ENCODE measurements around the gene GPN3.
"Not testable (repeated sequence)": the region's sequence is repeated elsewhere in the genome, so short reads cannot be mapped to it uniquely, and the experiment has no call there.

DNA sequence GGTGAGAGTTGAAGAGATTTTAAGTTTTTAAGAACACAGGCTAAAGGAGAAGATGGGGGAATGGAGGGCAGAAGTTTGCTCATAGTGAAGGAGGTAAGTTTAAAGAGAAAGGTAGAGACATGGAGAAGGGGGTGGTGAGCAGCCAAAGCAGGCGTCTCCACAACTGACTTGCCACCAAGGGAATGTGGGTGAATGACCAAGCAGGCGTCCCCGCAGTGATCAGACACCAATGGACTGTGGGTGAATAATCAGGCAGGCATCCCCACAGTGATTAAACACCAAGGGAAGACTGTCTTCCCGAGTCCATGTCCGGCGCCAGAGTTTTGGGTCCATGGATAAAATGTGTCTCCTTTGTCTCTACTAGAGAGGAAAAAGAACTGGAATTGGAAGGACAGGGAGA, 58.0 kb downstream of the GPN3 start:
- TF ChIP-seq, protein P1, sequence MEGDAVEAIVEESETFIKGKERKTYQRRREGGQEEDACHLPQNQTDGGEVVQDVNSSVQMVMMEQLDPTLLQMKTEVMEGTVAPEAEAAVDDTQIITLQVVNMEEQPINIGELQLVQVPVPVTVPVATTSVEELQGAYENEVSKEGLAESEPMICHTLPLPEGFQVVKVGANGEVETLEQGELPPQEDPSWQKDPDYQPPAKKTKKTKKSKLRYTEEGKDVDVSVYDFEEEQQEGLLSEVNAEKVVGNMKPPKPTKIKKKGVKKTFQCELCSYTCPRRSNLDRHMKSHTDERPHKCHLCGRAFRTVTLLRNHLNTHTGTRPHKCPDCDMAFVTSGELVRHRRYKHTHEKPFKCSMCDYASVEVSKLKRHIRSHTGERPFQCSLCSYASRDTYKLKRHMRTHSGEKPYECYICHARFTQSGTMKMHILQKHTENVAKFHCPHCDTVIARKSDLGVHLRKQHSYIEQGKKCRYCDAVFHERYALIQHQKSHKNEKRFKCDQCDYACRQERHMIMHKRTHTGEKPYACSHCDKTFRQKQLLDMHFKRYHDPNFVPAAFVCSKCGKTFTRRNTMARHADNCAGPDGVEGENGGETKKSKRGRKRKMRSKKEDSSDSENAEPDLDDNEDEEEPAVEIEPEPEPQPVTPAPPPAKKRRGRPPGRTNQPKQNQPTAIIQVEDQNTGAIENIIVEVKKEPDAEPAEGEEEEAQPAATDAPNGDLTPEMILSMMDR (IDR thresholded peaks at IDR 0.05; ENCODE audit: low read depth, low read length, poor library complexity, severe bottlenecking) = not testable (repeated sequence)
- TF ChIP-seq EZH2phosphoT487 (IDR thresholded peaks at IDR 0.05; ENCODE audit: borderline replicate concordance, low read length) = not testable (repeated sequence)
